HCT116 (cell line): Measurements from ENCODE around the gene ZSCAN4. TPM values are rescaled to one million over a fixed set of nuclear protein-coding genes. Genes with fewer than 3 reads are reported as not detected.

Source experiments
- ATAC-seq: fragments of 200-7000 bp; cut with Tn5 transposase; 2 replicates; pipeline ENCODE4 v1.9.1; 2020; ENCODE audit warnings: mild to moderate bottlenecking, moderate library complexity
- BruUV-seq: library from RNA; stranded (reverse); fragments of 400-500 nt; replicated peaks from 2 replicates; lab custom pipeline; 2021; lab: Mats Ljungman, UMichigan
- CTCF ChIA-PET: fragments of 300-600 bp; sonication (Branson Sonifier 250); formaldehyde crosslinking; loops from one replicate; lab custom pipeline; 2021; ENCODE audit warnings: antibody characterized with exemption; lab: Charles Lee
- POLR2A ChIA-PET: fragments of 300-600, 350-600 bp; sonication (Branson Sonifier 250); formaldehyde crosslinking; loops from one replicate; lab custom pipeline; 2021; ENCODE audit warnings: antibody characterized with exemption; lab: Charles Lee
- RAD21 ChIA-PET, 2 experiments: fragments of 300-600 bp; sonication (Branson Sonifier 250); formaldehyde crosslinking; loops; one replicate each; lab custom pipeline; 2023; ENCODE audit warnings: low total read pairs in 2 of 2; ENCODE audit not compliant: uncharacterized antibody in 2 of 2, unreplicated experiment in 2 of 2, low non-redundant PET in 1 of 2; lab: Charles Lee
- DNase-seq: peaks from one replicate; pipeline ENCODE4 v3.0.0-alpha.2; 2010; ENCODE audit warnings: low read depth, low spot score
- H2AFZ ChIP-seq: fragments of 200-600 bp; shearing (Covaris generic), sonication (generic); 2 replicates; pipeline ENCODE4 v1.6.1; 2017; ENCODE audit warnings: low read depth, mixed run types, mixed read lengths, antibody characterized with exemption, low read length; ENCODE audit not compliant: poor library complexity, severe bottlenecking
- H3K27ac ChIP-seq: 2 replicates; pipeline ENCODE4 v1.5.1; 2012; ENCODE audit warnings: low read depth, low read length
- H3K27me3 ChIP-seq: fragments of 200-600 bp; sonication (generic); 2 replicates; pipeline ENCODE4 v1.6.1; 2016; ENCODE audit warnings: mixed run types, low read length, mixed read lengths; ENCODE audit not compliant: insufficient read depth
- H3K36me3 ChIP-seq, 2 experiments: fragments of 200-500 bp in 1 of 2; fragments of 200-600 bp in 1 of 2; sonication (Bioruptor generic) in 1 of 2; sonication (generic) in 1 of 2; 2 replicates each; pipeline versions ENCODE4 v1.5.1 to v1.6.1; 2014 to 2016; ENCODE audit warnings: low read length in 2 of 2, inconsistent platforms in 1 of 2, mixed read lengths in 1 of 2, mixed run types in 1 of 2; ENCODE audit not compliant: insufficient read depth in 2 of 2, control insufficient read depth in 1 of 2
- H3K4me1 ChIP-seq, 2 experiments: fragments of 200-600 bp in 1 of 2; sonication (generic) in 1 of 2; 2 replicates each; pipeline versions ENCODE4 v1.5.1 to v1.6.1; 2012 to 2017; ENCODE audit warnings: low read length in 2 of 2, inconsistent platforms in 1 of 2, mild to moderate bottlenecking in 1 of 2, mixed read lengths in 1 of 2, mixed run types in 1 of 2, moderate library complexity in 1 of 2; ENCODE audit not compliant: insufficient read depth in 2 of 2, control insufficient read depth in 1 of 2
- H3K4me2 ChIP-seq: fragments of 200-600 bp; sonication (generic); 2 replicates; pipeline ENCODE4 v1.6.1; 2017; ENCODE audit warnings: mixed run types, low read length, mixed read lengths
- H3K4me3 ChIP-seq, 2 experiments: fragments of 200-600 bp in 1 of 2; sonication (generic) in 1 of 2; replicated peaks in 1 of 2; 2 replicates each; pipeline ENCODE4 v1.5.1; 2011 to 2016; ENCODE audit warnings: low read length in 2 of 2, control low read depth in 1 of 2, low read depth in 1 of 2, mild to moderate bottlenecking in 1 of 2, mixed read lengths in 1 of 2, mixed run types in 1 of 2
- H3K79me2 ChIP-seq: fragments of 200-600 bp; sonication (generic); 2 replicates; pipeline ENCODE4 v1.6.1; 2017; ENCODE audit warnings: mild to moderate bottlenecking, mixed run types, low read length, moderate library complexity, mixed read lengths; ENCODE audit not compliant: insufficient read depth
- H3K9ac ChIP-seq: fragments of 200-600 bp; sonication (generic); 2 replicates; pipeline ENCODE4 v1.6.1; 2016; ENCODE audit warnings: low read length, mixed read lengths
- H3K9me2 ChIP-seq: fragments of 200-600 bp; sonication (generic), shearing (Covaris generic); 2 replicates; pipeline ENCODE4 v1.6.1; 2017; ENCODE audit warnings: mixed run types, mild to moderate bottlenecking, moderate library complexity; ENCODE audit not compliant: insufficient read depth
- H3K9me3 ChIP-seq, 2 experiments: fragments of 200-500 bp in 1 of 2; fragments of 200-600 bp in 1 of 2; sonication (Bioruptor generic) in 1 of 2; sonication (generic) in 1 of 2; 2 replicates each; pipeline ENCODE4 v1.6.1; 2014 to 2017; ENCODE audit warnings: low read length in 2 of 2, mixed read lengths in 2 of 2, inconsistent platforms in 1 of 2, low read depth in 1 of 2, mild to moderate bottlenecking in 1 of 2, mixed run types in 1 of 2, moderate library complexity in 1 of 2; ENCODE audit not compliant: control insufficient read depth in 1 of 2, insufficient read depth in 1 of 2
- H4K20me1 ChIP-seq: fragments of 200-600 bp; sonication (generic), shearing (Covaris generic); 2 replicates; pipeline ENCODE4 v1.6.1; 2017; ENCODE audit warnings: mixed run types, mild to moderate bottlenecking, moderate library complexity; ENCODE audit not compliant: insufficient read depth
- CEBPB ChIP-seq: IDR thresholded peaks from 2 replicates; pipeline ENCODE4 v1.6.1; 2012; ENCODE audit warnings: low read depth
- CTCF ChIP-seq, 3 experiments: fragments of 200-600 bp in 1 of 3; sonication (generic) in 1 of 3; IDR thresholded peaks in 2 of 3; conservative IDR thresholded peaks in 1 of 3; 2 replicates each; pipeline ENCODE4 v1.5.1; 2012 to 2017; ENCODE audit warnings: low read depth in 2 of 3, low read length in 2 of 3, antibody characterized with exemption in 1 of 3, borderline replicate concordance in 1 of 3, control low read depth in 1 of 3, mild to moderate bottlenecking in 1 of 3, mixed read lengths in 1 of 3, mixed run types in 1 of 3, moderate library complexity in 1 of 3; ENCODE audit not compliant: insufficient read depth in 1 of 3
- EGR1 ChIP-seq: IDR thresholded peaks from 2 replicates; pipeline ENCODE4 v1.6.1; 2012; ENCODE audit warnings: low read depth
- ELF1 ChIP-seq: IDR thresholded peaks from 2 replicates; pipeline ENCODE4 v1.6.1; 2012; ENCODE audit warnings: low read depth, borderline replicate concordance
- EZH2 ChIP-seq: fragments of 200-600 bp; sonication (generic); IDR thresholded peaks from 2 replicates; pipeline ENCODE4 v1.6.1; 2017; ENCODE audit warnings: antibody characterized with exemption, mixed run types
- POLR2AphosphoS5 ChIP-seq: IDR thresholded peaks from 2 replicates; pipeline ENCODE4 v1.6.1; 2011; ENCODE audit warnings: mild to moderate bottlenecking, low read depth, low read length, moderate library complexity
- RAD21 ChIP-seq: IDR thresholded peaks from 2 replicates; pipeline ENCODE4 v1.6.1; 2012; ENCODE audit warnings: low read depth, mild to moderate bottlenecking
- SIN3A ChIP-seq: IDR thresholded peaks from 2 replicates; pipeline ENCODE4 v1.6.1; 2012; ENCODE audit warnings: low read depth
- YY1 ChIP-seq: IDR thresholded peaks from 2 replicates; pipeline ENCODE4 v1.6.1; 2011; ENCODE audit warnings: low read length, low read depth, moderate library complexity, mild to moderate bottlenecking; ENCODE audit not compliant: insufficient replicate concordance; ENCODE audit errors: extremely low read depth
- ZBTB33 ChIP-seq: IDR thresholded peaks from 2 replicates; pipeline ENCODE4 v1.6.1; 2011; ENCODE audit warnings: mild to moderate bottlenecking, low read length, moderate library complexity; ENCODE audit not compliant: insufficient replicate concordance; ENCODE audit errors: extremely low read depth
- intact Hi-C: fragments of 100-400 bp; cut with micrococcal nuclease; formaldehyde crosslinking; loops from 2 replicates; pipeline ENCODE4 v1.10.0; 2022
- total RNA-seq: library from RNA; stranded (reverse); gene quantifications from one replicate; pipeline ENCODE4 v1.2.1, GENCODE V29; 2021; ENCODE audit not compliant: unreplicated experiment

ZSCAN4 gene
- total RNA-seq, 1 experiment from 2014 or later: not detected

- peaks cover 15 to 23% of the 10 kb centered on the region in 2 experiments for H3K36me3 ChIP-seq
Observed at GRCh38 chr19:57641715-57642234, 27.0 kb upstream of the ZSCAN4 start.

More at GRCh38 chr19:57641715-57642234, 27.0 kb upstream of the ZSCAN4 start:
- TF ChIP-seq POLR2AphosphoS5 (no peak), EZH2 (no peak), RAD21 (no peak), ELF1 (no peak), YY1 (no peak), CEBPB (no peak), SIN3A (no peak), ZBTB33 (no peak), CTCF (IDR thresholded peaks at IDR 0.05 in 2 of 3, conservative IDR thresholded peaks at IDR 0.05 in 1 of 3; ENCODE audit: borderline replicate concordance in 1 of 3, insufficient read depth in 1 of 3, low read depth in 2 of 3, low read length in 2 of 3) (no peak), EGR1 (no peak)
- Histone ChIP-seq H3K27me3 (no peaks in the 10 kb centered on the region), H3K4me3 (no peak overlapping the region), H4K20me1 (no peaks in the 10 kb centered on the region), H3K9ac (no peak overlapping the region), H3K27ac (no peak overlapping the region), H2AFZ (no peak overlapping the region), H3K4me2 (no peak overlapping the region), H3K79me2 (no peaks in the 10 kb centered on the region), H3K9me2 (no peaks in the 10 kb centered on the region), H3K9me3 (peaks cover 24 to 32% of the 10 kb centered on the region in 2 experiments; a peak in 3 of 4 replicates), H3K4me1 (no peaks in the 10 kb centered on the region)
- POLR2A ChIA-PET: no interaction called here
- no TSS peak for BruUV-seq
- RAD21 ChIA-PET: no interaction called here
- intact Hi-C loops: no loop called here
- CTCF ChIA-PET: no interaction called here
- DNase-seq (no peak), ATAC-seq (no peak)
